Measurements from ENCODE around the gene ATP4B. TPM values are rescaled to one million over a fixed set of nuclear protein-coding genes. Genes with fewer than 3 reads are reported as not detected.

The ATP4B gene
- polyA plus RNA-seq, 1 donor (not counting 4 experiments of a cell fraction or from before 2014, with no cell fraction given), result not detected

DNA sequence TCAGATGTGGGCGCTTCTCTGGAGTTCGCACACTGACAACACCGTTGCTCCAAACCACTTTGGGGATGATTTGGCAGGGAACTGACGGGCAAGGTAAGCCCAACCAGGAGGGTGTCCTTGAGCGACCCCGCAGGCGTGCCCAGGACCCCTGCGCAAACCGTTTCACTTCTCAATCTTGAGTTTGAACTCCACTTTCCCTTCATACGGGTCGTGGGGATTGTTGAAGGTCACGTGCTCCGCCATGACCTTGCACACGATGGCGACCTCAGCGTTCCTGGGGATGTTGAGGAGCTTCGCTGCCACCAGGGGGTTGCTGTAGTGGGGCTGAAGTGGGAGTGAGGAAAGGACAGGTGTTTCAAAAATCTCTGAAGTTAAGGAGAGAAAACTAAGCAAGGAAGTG, 8.8 kb downstream of the ATP4B start:
- H3K4me3 ChIP-seq (ENCODE audit: control insufficient read depth in 2 of 3, extremely low read depth in 1 of 3, insufficient read depth in 2 of 3, low read depth in 1 of 3, low read length in 3 of 3), result no peak overlapping the region
- no peaks in the 10 kb centered on the region for H4K20me1 ChIP-seq (ENCODE audit: control insufficient read depth, extremely low read depth, insufficient read depth, low read length)
- no peaks in the 10 kb centered on the region for H3K79me2 ChIP-seq (ENCODE audit: control insufficient read depth, insufficient read depth, low read length)
- no peak overlapping the region for H3K4me2 ChIP-seq (ENCODE audit: control insufficient read depth, extremely low read depth, insufficient read depth, low read depth, low read length)
- peaks cover 2% of the 10 kb centered on the region for H3K9me3 ChIP-seq (ENCODE audit: control insufficient read depth, low read depth, low read length)
- dilution Hi-C loops (cut with MboI; ENCODE audit: extremely low pct_ligation_motif_present, low sequenced_read_pairs), result no loop called here
- H3K27me3 ChIP-seq (ENCODE audit: control insufficient read depth, extremely low read depth, insufficient read depth, low read length), result peaks cover 5% of the 10 kb centered on the region
- H3K36me3 ChIP-seq (ENCODE audit: control insufficient read depth in 2 of 2, extremely low read depth in 1 of 2, insufficient read depth in 2 of 2, low read length in 2 of 2), result no peaks in the 10 kb centered on the region
- FAIRE-seq (no peak), DNase-seq (ENCODE audit: low read depth, low spot score) (no peak)
- H2AFZ ChIP-seq (ENCODE audit: control insufficient read depth, low read length), result no peak overlapping the region
- no peak overlapping the region for H3K9ac ChIP-seq (ENCODE audit: control insufficient read depth, extremely low read depth, insufficient read depth, low read length)
- H3K9me1 ChIP-seq (ENCODE audit: control insufficient read depth, extremely low read depth, insufficient read depth, low read length), result no peaks in the 10 kb centered on the region
- no peak for TF ChIP-seq EZH2 (IDR thresholded peaks at IDR 0.05; ENCODE audit: low read length)
- TF ChIP-seq, protein P1, sequence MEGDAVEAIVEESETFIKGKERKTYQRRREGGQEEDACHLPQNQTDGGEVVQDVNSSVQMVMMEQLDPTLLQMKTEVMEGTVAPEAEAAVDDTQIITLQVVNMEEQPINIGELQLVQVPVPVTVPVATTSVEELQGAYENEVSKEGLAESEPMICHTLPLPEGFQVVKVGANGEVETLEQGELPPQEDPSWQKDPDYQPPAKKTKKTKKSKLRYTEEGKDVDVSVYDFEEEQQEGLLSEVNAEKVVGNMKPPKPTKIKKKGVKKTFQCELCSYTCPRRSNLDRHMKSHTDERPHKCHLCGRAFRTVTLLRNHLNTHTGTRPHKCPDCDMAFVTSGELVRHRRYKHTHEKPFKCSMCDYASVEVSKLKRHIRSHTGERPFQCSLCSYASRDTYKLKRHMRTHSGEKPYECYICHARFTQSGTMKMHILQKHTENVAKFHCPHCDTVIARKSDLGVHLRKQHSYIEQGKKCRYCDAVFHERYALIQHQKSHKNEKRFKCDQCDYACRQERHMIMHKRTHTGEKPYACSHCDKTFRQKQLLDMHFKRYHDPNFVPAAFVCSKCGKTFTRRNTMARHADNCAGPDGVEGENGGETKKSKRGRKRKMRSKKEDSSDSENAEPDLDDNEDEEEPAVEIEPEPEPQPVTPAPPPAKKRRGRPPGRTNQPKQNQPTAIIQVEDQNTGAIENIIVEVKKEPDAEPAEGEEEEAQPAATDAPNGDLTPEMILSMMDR (optimal IDR thresholded peaks at IDR 0.05 in 1 of 3, IDR thresholded peaks at IDR 0.05 in 1 of 3, conservative IDR thresholded peaks at IDR 0.05 in 1 of 3; ENCODE audit: extremely low read depth in 1 of 3, insufficient read depth in 2 of 3, low read length in 3 of 3), result no peak
- H3K27ac ChIP-seq (ENCODE audit: control insufficient read depth, insufficient read depth, low read length), result no peak overlapping the region
- peaks cover 2% of the 10 kb centered on the region for H3K4me1 ChIP-seq (ENCODE audit: control insufficient read depth, extremely low read depth, insufficient read depth, low read length)

DNA sequence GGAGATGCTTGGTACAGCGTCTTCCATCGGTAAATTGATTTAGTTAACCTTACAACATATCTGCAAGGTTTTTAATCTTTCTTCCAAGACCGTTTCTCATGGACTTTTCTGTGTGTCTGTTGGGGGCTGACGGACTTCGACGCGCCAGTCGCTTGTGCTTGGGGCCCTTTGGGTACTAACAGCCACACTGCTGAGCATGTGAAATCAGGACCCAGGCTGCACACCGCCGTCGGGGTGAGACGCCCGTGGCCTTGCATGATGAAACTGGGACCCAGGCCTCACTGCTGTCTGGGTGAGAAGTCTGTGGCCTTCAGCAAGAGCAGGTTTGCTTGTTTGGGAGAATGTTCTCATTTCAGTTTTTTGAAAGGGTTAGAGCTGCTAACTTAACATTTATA, 9.8 kb downstream of the ATP4B start:
- Histone ChIP-seq H3K4me1 (ENCODE audit: control insufficient read depth, extremely low read depth, insufficient read depth, low read length) (peaks cover 2% of the 10 kb centered on the region), H3K9ac (ENCODE audit: control insufficient read depth, extremely low read depth, insufficient read depth, low read length) (no peak overlapping the region), H3K9me1 (ENCODE audit: control insufficient read depth, extremely low read depth, insufficient read depth, low read length) (no peaks in the 10 kb centered on the region), H3K79me2 (ENCODE audit: control insufficient read depth, insufficient read depth, low read length) (no peaks in the 10 kb centered on the region), H3K4me3 (ENCODE audit: control insufficient read depth in 2 of 3, extremely low read depth in 1 of 3, insufficient read depth in 2 of 3, low read depth in 1 of 3, low read length in 3 of 3) (no peak overlapping the region), H3K9me3 (ENCODE audit: control insufficient read depth, low read depth, low read length) (peaks cover 2% of the 10 kb centered on the region), H2AFZ (ENCODE audit: control insufficient read depth, low read length) (no peak overlapping the region), H3K27ac (ENCODE audit: control insufficient read depth, insufficient read depth, low read length) (no peak overlapping the region), H4K20me1 (ENCODE audit: control insufficient read depth, extremely low read depth, insufficient read depth, low read length) (no peaks in the 10 kb centered on the region), H3K4me2 (ENCODE audit: control insufficient read depth, extremely low read depth, insufficient read depth, low read depth, low read length) (no peak overlapping the region), H3K27me3 (ENCODE audit: control insufficient read depth, extremely low read depth, insufficient read depth, low read length) (peaks cover 5% of the 10 kb centered on the region), H3K36me3 (ENCODE audit: control insufficient read depth in 2 of 2, extremely low read depth in 1 of 2, insufficient read depth in 2 of 2, low read length in 2 of 2) (no peaks in the 10 kb centered on the region)
- TF ChIP-seq, protein P1 (optimal IDR thresholded peaks at IDR 0.05 in 1 of 3, IDR thresholded peaks at IDR 0.05 in 1 of 3, conservative IDR thresholded peaks at IDR 0.05 in 1 of 3; ENCODE audit: extremely low read depth in 1 of 3, insufficient read depth in 2 of 3, low read length in 3 of 3), result no peak
- TF ChIP-seq EZH2 (IDR thresholded peaks at IDR 0.05; ENCODE audit: low read length), result no peak
- dilution Hi-C loops (cut with MboI; ENCODE audit: extremely low pct_ligation_motif_present, low sequenced_read_pairs), result no loop called here
- no peak for DNase-seq (ENCODE audit: low read depth, low spot score)
- FAIRE-seq, result no peak

Data from keratinocyte (primary cell).